ENCODE results near the gene UGGT1.

Gene UGGT1

GRCh38 chr2:128159437-128159836 lies 68.4 kb downstream of the UGGT1 start:
- DNase-seq (ENCODE audit: low spot score), result no peak
- no peak for TF ChIP-seq CTCF (IDR thresholded peaks at IDR 0.05; ENCODE audit: extremely low read depth, missing control alignments)

- TF ChIP-seq CTCF (IDR thresholded peaks at IDR 0.05; ENCODE audit: extremely low read depth, missing control alignments), result no peak
- DNase-seq (ENCODE audit: low spot score), result no peak
These were observed 69.7 kb downstream of the UGGT1 start for GRCh38 chr2:128160616-128161275.

- no peak for TF ChIP-seq CTCF (IDR thresholded peaks at IDR 0.05; ENCODE audit: extremely low read depth, missing control alignments)
- DNase-seq (ENCODE audit: low spot score), result no peak
These were observed 71.3 kb downstream of the UGGT1 start for GRCh38 chr2:128162266-128162665.

GRCh38 chr2:128164311-128164710 lies 73.3 kb downstream of the UGGT1 start:
- DNase-seq (ENCODE audit: low spot score), result no peak
- no peak for TF ChIP-seq CTCF (IDR thresholded peaks at IDR 0.05; ENCODE audit: extremely low read depth, missing control alignments)

- no peak for DNase-seq (ENCODE audit: low spot score)
- TF ChIP-seq CTCF (IDR thresholded peaks at IDR 0.05; ENCODE audit: extremely low read depth, missing control alignments), result no peak
These were observed 75.8 kb downstream of the UGGT1 start for GRCh38 chr2:128166746-128167353.

GRCh38 chr2:128169094-128169493 lies 78.1 kb downstream of the UGGT1 start:
- TF ChIP-seq CTCF (IDR thresholded peaks at IDR 0.05; ENCODE audit: extremely low read depth, missing control alignments), result no peak
- DNase-seq (ENCODE audit: low spot score), result no peak

- no peak for TF ChIP-seq CTCF (IDR thresholded peaks at IDR 0.05; ENCODE audit: extremely low read depth, missing control alignments)
- DNase-seq (ENCODE audit: low spot score), result no peak
These were observed 78.5 kb downstream of the UGGT1 start for GRCh38 chr2:128169497-128169896.
